ENCODE measurements around the gene NFIA.
"Not testable (repeated sequence)": the region's sequence is repeated elsewhere in the genome, so short reads cannot be mapped to it uniquely, and the experiment has no call there.

NFIA gene

DNA sequence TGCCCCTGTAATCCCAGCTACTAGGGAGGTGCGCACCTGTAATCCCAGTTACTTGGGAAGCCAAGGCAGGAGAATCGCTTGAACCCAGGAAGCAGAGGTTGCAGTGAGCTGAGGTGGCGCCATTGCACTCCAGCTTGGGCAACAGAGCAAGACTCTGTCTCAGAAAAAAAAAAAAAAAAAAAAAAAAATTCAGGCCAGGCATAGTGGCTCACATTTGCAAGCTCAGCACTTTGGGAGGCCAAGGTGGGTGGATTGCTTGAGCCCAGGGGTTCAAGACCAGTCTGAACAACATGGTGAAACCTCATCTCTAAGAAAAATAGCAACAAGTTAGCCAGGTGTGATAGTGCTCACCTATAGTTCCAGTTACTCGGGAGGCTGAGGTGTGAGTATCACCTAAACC is 20.8 kb upstream of the NFIA start:
- not testable (repeated sequence) for DNase-seq

GRCh38 chr1:61064673-61065072 is 17.7 kb upstream of the NFIA start:
- no peak for DNase-seq

DNA sequence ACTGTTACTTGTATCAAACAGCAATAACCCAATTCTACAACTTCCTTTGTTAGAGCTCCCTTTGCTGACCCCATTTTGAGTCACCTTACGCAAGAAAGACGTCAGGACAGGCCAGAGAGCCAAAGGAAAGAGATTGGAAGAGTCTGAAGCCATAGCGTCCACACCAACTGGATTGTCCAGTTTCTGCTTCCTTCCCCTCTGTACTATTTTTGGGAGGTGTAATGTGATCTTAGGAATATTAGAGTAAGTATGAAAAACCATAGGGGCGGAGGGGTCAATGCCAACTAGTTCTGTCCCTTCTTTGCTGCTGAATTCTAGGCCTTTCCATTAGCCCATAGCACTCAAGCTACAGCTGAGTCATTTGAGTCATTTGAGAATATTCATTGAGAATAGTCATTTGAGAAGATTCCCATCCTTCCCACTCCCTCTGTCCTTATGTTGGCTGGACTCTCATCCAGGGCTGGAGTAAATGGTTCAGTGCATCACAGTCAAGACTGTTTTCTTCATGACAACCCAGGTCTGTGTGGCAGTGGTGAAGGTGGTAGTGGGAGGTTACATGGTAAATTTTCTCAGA is 14.8 kb upstream of the NFIA start:
- DNase-seq, result no peak

- DNase-seq, result no peak
Observed at GRCh38 chr1:61070054-61070453, 12.3 kb upstream of the NFIA start.

DNA sequence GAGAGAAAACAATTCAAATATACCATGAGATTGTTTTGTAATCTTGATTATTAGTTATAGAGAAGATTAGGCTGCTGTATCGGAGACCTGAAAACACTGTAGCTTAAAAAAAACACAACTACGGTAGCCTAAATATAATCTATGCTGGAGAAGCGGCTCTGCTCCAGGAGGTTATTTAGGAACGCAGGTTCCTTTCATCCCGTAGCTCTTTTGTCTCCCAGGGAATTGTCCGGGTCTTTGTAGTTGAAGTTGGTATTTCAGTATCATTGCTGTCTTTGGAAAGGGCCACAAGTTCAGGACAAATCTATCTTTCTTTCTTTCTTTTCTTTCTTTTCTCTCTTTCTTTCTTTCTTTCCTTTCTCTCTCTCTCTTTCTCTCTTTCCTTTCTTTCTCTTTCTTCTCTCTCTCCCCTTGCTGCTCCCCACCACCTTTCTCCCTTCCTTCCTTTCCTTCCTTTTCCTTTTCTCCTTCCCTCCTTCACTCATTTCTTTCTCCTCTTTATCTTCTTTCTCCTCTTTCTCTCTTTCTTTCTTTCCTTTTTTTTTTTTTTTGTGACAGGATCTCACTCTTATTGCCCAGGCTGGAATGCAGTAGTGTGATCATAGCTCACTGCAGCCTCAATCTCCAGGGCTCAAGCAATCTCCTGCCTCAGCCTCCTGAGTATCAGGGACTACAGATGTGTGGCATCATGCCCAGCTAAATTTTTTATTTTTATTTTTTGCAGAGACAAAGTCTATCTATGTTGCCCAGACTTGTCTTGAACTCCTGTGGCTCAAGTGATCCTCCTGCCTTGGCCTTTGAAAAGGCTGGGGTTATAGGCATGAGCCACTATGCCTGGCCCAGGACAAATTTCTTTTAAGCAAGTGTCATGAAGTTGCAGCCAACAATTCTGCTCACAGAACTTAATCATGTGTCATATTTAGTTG is 10.9 kb upstream of the NFIA start:
- no peak for DNase-seq

DNA sequence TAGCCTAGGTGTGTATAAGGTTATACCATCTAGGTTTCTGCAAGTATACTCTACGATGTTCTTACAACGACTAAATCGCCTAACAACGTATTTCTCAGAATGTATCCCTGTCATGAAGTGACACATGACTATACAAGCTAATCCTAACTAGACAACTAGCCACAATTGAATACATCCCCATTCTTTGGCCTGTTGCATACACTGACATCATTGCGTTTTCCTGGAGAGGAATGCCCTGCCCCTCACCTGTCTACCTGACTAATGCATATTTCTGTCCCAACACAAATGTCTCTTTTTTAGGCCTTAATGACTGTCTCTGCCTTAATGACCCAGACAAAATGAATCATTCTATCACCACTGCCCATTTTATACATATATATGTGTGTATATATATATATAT is 8.5 kb upstream of the NFIA start:
- no peak for DNase-seq

DNA sequence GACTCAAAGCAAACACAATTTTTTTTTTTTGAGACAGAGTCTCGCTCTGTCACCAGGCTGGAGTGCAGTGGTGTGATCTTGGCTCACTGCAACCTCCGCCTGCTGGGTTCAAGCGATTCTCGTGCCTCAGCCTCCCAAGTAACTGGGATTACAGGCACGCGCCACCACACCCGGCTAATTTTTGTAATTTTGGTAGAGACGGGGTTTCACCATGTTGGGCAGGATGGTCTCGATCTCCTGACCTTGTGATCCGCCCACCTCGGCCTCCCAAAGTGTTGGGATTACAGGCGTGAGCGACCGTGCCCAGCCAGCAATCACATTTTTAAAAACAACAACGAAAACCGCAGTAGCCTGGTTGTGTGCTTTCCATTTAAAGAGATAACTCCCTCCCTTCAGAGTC is 6.5 kb upstream of the NFIA start:
- not testable (repeated sequence) for DNase-seq

- DNase-seq, result peak; percentile 92
Observed at GRCh38 chr1:61076728-61077675, 5.4 kb upstream of the NFIA start.

- peak; percentile 90 for DNase-seq
Observed at GRCh38 chr1:61077676-61078541, 4.5 kb upstream of the NFIA start.

- DNase-seq, result no peak
Observed at GRCh38 chr1:61078618-61079295, 3.6 kb upstream of the NFIA start.

GRCh38 chr1:61079296-61079897 is 3.0 kb upstream of the NFIA start:
- no peak for DNase-seq

GRCh38 chr1:61079898-61080336 is 2.4 kb upstream of the NFIA start:
- no peak for DNase-seq

GRCh38 chr1:61080413-61081143 is 1.8 kb upstream of the NFIA start:
- no peak for DNase-seq

GRCh38 chr1:61081144-61081685 is 1.1 kb upstream of the NFIA start:
- no peak for DNase-seq

DNA sequence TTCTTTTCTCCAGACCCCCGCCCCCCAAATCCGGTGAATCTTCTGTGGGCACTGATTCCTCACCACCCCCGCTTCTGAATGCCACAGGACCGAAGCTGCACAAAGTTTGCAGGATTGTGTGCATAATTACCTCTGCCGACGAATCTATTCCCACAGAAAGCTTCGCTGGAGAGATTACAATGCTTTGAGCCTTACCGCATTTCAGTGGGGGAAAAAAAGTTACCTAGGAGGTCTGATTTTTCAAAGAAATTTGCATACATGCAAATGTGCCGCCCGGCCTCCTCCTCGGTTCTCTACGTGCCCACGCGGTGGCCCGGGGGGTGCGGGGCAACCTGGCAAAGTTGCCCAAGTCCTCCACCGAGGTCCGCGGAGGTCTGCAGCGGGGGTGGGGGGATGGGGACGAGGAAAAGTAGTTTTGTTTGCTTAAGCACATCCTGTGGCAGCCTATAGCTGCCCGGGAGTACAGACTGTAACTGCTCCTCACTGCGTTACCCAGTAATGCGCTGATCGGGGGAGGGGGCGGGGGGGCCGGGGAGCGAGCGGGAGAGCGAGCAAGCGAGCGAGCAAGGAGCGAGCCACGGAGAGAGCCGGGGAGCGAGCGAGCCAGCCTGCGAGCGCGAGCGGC is 563 bp upstream of the NFIA start:
- DNase-seq, result no peak

DNA sequence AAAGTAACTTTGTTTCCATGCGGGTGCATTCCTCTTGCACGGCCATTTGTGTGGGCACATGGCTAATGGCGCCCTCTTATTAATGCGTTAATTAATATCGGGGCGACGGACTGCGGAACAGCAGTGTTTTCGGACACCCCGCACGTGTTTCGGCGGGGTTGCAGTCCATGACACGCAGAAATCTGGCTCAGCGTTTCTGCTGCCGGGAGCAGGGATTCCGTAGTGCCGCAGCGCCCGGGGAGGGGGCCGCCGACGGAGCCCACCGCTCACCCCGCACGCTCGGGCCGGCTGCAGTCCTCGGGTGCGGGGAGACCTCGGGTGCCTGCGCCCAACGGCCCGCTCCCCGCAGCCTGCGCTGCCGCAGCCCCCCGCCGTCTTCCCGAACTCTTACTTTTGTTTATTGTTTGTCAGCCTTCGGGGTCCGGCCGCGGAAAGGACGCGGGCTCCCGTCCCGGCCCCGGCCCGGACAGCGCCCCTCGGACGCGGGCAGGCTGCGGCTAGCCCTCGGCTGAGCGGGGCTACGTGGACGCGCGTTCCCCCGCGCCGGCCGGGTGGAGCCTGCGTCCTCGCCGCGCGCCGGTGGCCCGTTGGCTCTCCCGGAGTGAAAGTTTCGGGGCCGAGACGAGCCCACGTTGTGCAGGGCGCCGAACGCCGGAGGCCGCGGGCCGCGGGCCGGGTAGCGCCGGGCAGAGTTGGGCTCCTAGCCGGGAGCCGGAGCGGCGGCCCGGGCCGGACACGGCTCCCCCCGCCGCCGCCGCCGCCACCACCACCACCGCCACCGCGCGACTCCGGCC is 849 bp downstream of the NFIA start:
- DNase-seq, result no peak

GRCh38 chr1:61083807-61084440 is 1.6 kb downstream of the NFIA start:
- DNase-seq, result no peak

- DNase-seq, result no peak
Observed at GRCh38 chr1:61084491-61085031, 2.2 kb downstream of the NFIA start.
